Mesodermal cell (in vitro differentiated cells): Measurements from ENCODE around the gene SIGMAR1.

Source experiments
- H3K27ac ChIP-seq: 2 replicates; pipeline ENCODE4 v1.7.0; 2013; ENCODE audit warnings: mild to moderate bottlenecking, low read depth, low read length, moderate library complexity; ENCODE audit not compliant: severe bottlenecking
- H3K36me3 ChIP-seq: 2 replicates; pipeline ENCODE4 v1.7.1; 2013; ENCODE audit warnings: mild to moderate bottlenecking, low read length, moderate library complexity; ENCODE audit not compliant: control insufficient read depth, insufficient read depth
- H3K4me1 ChIP-seq: one replicate; pipeline ENCODE4 v1.7.1; 2013; ENCODE audit warnings: mild to moderate bottlenecking, low read length; ENCODE audit not compliant: insufficient read depth, control insufficient read depth, poor library complexity, severe bottlenecking
- H3K4me3 ChIP-seq: 2 replicates; pipeline ENCODE4 v1.7.0; 2013; ENCODE audit warnings: low read length, control low read depth, mild to moderate bottlenecking; ENCODE audit not compliant: insufficient read depth, poor library complexity, severe bottlenecking; ENCODE audit errors: extremely low read depth
- H3K9me3 ChIP-seq: 2 replicates; pipeline ENCODE4 v1.7.1; 2013; ENCODE audit warnings: mild to moderate bottlenecking, low read length, moderate library complexity; ENCODE audit not compliant: control insufficient read depth
- WGBS, 2 experiments: methylation state at CpG; one replicate each; pipeline ENCODE4 v1.1.5; 2013; ENCODE audit warnings: missing lambda C conversion rate in 2 of 2; ENCODE audit not compliant: insufficient coverage in 2 of 2; 5-methylcytosine and 5-hydroxymethylcytosine counted together

Gene SIGMAR1

DNA sequence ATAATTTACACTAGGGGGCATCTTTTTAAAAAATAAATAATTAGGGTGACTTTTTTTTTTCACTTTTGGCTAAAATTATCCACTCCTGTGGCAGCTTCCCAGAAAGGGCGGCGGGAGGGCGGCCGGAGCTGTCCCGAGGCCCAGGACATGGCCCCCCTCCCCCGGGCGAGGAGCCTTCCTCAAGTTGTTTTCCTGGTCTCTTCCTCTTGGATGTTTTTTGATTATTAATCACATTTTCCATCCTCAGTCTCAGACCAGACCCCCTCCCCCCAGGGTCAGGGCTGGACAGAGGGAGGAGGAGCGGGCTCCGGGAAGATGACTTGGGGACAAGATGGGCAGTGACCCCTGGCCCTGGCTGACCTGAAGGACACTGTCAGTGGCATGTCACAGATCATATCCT is 43.4 kb downstream of the SIGMAR1 start:
- Histone ChIP-seq H3K4me1 (peaks cover 16% of the 10 kb centered on the region), H3K9me3 (no peaks in the 10 kb centered on the region), H3K4me3 (no peak overlapping the region), H3K27ac (no peak overlapping the region), H3K36me3 (no peaks in the 10 kb centered on the region)
- WGBS, 2 experiments: 94 to 97% methylated on average over 3 to 4 of the region's 9 CpGs

DNA sequence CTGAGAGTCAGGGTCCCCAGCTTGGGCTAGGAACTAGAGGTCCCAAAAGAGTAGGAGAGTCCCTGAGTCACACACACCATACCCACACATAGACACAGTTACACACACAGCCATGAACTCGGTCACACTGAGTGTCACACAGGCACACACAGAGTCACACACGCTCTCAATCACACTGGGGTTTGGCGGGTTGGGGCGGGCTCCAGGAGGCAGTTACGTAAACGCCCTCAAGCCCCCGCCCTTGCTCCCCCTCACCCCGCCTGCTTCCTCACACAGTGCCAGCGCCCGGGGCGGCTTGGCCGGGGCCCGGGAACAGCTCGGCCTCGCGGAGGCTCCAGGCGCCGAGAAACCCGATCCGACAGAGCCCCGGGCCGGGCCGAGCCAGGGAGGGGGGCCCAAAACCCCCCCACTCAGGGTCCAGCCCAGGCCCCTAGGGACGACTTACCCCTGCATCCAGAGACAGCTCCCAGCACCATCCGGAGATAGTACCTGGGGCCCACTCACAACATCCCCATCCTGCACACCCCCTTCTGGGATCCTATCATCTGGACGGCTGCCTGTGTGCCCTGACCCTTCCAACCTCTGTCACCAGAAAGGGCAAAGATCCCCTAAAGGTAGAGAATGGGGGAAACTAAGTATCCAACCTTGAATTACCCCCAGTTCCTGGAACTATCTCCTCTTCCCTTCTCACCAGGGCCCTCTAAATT is 44.5 kb downstream of the SIGMAR1 start:
- peaks cover 13% of the 10 kb centered on the region for H3K4me1 ChIP-seq
- H3K27ac ChIP-seq: no peak overlapping the region
- WGBS, 2 experiments: 9 to 15% methylated on average over 15 to 19 of the region's 26 CpGs
- no peaks in the 10 kb centered on the region for H3K9me3 ChIP-seq
- no peak overlapping the region for H3K4me3 ChIP-seq
- no peaks in the 10 kb centered on the region for H3K36me3 ChIP-seq

DNA sequence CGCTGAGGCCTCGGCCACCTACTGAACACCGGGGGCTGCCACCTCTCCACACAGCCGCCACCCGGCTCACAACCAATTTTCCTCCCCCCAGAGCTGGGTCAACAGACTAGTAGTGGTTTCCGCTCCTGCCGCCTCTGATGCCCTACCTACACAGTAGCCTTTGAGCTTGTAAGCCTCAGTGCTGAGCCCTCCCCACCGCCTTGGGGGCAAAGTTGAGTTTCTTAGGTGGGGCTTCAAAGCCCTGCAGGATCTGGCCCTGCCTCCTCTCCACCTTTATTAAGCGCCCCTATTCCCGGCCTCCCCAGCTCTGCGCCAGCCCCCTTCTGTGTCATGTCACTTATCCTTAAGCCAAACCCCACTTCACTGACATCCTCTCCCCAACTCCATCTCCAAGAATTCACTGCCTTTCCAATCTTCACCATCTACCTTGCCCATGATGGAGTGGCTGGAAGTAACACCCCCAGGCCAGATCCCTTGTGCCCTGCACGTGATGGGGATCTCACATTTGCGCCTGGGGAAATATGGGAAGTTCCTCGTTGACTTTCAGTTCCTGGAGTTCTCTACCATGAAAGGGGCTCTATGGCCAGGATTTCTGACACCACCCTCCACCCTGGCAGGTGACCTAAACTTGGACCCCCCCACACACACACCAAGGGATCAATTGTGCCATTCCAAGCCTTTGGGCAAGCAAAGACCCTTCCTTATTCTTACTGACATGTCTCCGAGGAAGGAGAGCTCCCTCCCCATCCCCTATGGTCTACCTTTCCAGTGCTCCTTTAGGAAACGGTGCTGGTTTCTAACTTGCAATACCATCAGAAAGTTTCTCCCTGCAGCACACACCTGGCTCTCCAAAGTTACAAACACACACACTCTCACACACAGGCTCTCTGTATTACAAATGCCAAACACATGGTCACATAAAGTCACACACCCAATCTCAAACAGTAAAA is 45.4 kb downstream of the SIGMAR1 start:
- Histone ChIP-seq H3K36me3 (no peaks in the 10 kb centered on the region), H3K4me3 (no peak overlapping the region), H3K27ac (no peak overlapping the region), H3K4me1 (peaks cover 13% of the 10 kb centered on the region), H3K9me3 (no peaks in the 10 kb centered on the region)
- 47 to 53% methylated on average over 9 to 12 of the region's 16 CpGs for WGBS, 2 experiments

- H3K36me3 ChIP-seq: no peaks in the 10 kb centered on the region
- no peak overlapping the region for H3K4me3 ChIP-seq
- no peaks in the 10 kb centered on the region for H3K9me3 ChIP-seq
- H3K27ac ChIP-seq: no peak overlapping the region
- 2 to 3% methylated on average over 47 to 60 of the region's 60 CpGs for WGBS, 2 experiments
- H3K4me1 ChIP-seq: peaks cover 17% of the 10 kb centered on the region
Observed at GRCh38 chr9:34591248-34591916, 46.2 kb downstream of the SIGMAR1 start.

- 7 to 10% methylated on average over 24 to 26 of the region's 40 CpGs for WGBS, 2 experiments
- Histone ChIP-seq H3K4me3 (peak overlapping the region; percentile 58), H3K9me3 (no peaks in the 10 kb centered on the region), H3K27ac (no peak overlapping the region), H3K4me1 (peaks cover 24% of the 10 kb centered on the region), H3K36me3 (no peaks in the 10 kb centered on the region)
Observed at GRCh38 chr9:34590381-34591247, 47.0 kb downstream of the SIGMAR1 start.

- Histone ChIP-seq H3K9me3 (no peaks in the 10 kb centered on the region), H3K4me1 (peaks cover 28% of the 10 kb centered on the region), H3K27ac (no peak within 1 kb of the TSS), H3K36me3 (no peaks in the 10 kb centered on the region), H3K4me3 (peak within 1 kb of the TSS; percentile 58)
- 0% methylated on average over 53 to 57 of the region's 104 CpGs for WGBS, 2 experiments
Observed at GRCh38 chr9:34589636-34590380, 47.8 kb downstream of the SIGMAR1 start, which contains the start of gene CNTFR. Gene CNTFR, minus strand, starts transcription at chr9:34589724. Its CDS starts 20,743 bp downstream, at chr9:34568981.

GRCh38 chr9:34588671-34589635 is 48.6 kb downstream of the SIGMAR1 start:
- Histone ChIP-seq H3K4me1 (peaks cover 28% of the 10 kb centered on the region), H3K9me3 (no peaks in the 10 kb centered on the region), H3K27ac (no peak overlapping the region), H3K36me3 (no peaks in the 10 kb centered on the region), H3K4me3 (peak overlapping the region; percentile 58)
- 0 to 1% methylated on average over 54 to 64 of the region's 86 CpGs for WGBS, 2 experiments

DNA sequence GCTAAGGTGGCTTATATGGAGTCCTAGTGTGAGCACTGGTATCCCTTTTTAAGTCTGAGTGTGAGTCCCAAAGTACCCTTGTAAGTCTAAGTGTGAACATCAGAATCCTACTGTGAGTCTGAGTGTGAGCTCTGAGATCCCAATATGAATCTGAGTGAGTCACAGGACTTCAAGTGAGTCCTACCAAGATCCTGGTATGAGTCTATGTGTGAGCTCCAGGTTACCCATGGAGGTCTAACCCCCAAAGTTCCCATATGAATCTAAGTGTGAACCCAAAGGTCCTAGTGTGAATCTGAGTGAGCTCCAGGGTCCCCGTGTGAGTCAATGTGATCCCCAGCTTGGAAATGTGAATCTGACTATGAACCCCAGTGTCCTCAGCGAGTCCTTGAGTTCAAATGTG is 50.3 kb downstream of the SIGMAR1 start:
- Histone ChIP-seq H3K36me3 (no peaks in the 10 kb centered on the region), H3K4me1 (peaks cover 22% of the 10 kb centered on the region), H3K9me3 (no peaks in the 10 kb centered on the region), H3K27ac (no peak overlapping the region), H3K4me3 (no peak overlapping the region)
- 88 to 90% methylated on average over 2 of the region's 2 CpGs for WGBS, 2 experiments
